SJCRH30 (cell line): ENCODE results near the gene SPRR1B. TPM values are rescaled to one million over a fixed set of nuclear protein-coding genes. Genes with fewer than 3 reads are reported as not detected.
"Not testable (repeated sequence)": the region's sequence is repeated elsewhere in the genome, so short reads cannot be mapped to it uniquely, and the experiment has no call there.

ENCODE experiments used
- DNase-seq, 2 experiments: peaks; one replicate each; pipeline ENCODE4 v3.0.0-alpha.2; 2015 to 2020
- H3K27ac ChIP-seq: fragments of 250-450 bp; sonication (Bioruptor Pico); 2 replicates; pipeline ENCODE4 v1.5.1; 2020; ENCODE audit warnings: mild to moderate bottlenecking, moderate library complexity
- H3K27me3 ChIP-seq: fragments of 250-450 bp; sonication (Bioruptor Pico); 2 replicates; pipeline ENCODE4 v1.5.1; 2020; ENCODE audit warnings: mild to moderate bottlenecking, moderate library complexity
- H3K36me3 ChIP-seq: fragments of 250-450 bp; sonication (Bioruptor Pico); 2 replicates; pipeline ENCODE4 v1.5.1; 2020; ENCODE audit warnings: mild to moderate bottlenecking, moderate library complexity
- H3K4me1 ChIP-seq: fragments of 250-450 bp; sonication (Bioruptor Pico); 2 replicates; pipeline ENCODE4 v1.5.1; 2020; ENCODE audit warnings: mild to moderate bottlenecking, moderate library complexity
- H3K4me3 ChIP-seq: fragments of 250-450 bp; sonication (Bioruptor Pico); 2 replicates; pipeline ENCODE4 v1.5.1; 2020; ENCODE audit warnings: mild to moderate bottlenecking, moderate library complexity
- H3K9me3 ChIP-seq: fragments of 250-450 bp; sonication (Bioruptor Pico); replicated peaks from 2 replicates; pipeline ENCODE4 v1.5.1; 2020; ENCODE audit warnings: mild to moderate bottlenecking, moderate library complexity
- total RNA-seq: library from RNA; depleted of rRNA; stranded (reverse); fragments of >200 nt; shearing (Covaris generic); gene quantifications from 2 replicates; pipeline ENCODE4 v1.2.3, GENCODE V29; 2014; rRNA removed

SPRR1B gene
- not detected in 2 replicates for total RNA-seq

- H3K4me1 ChIP-seq, result no peaks in the 10 kb centered on the region
- no peaks in the 10 kb centered on the region for H3K36me3 ChIP-seq
- no peaks in the 10 kb centered on the region for H3K27me3 ChIP-seq
- H3K9me3 ChIP-seq, result no peaks in the 10 kb centered on the region
- DNase-seq, result no peak
- no peak within 1 kb of the TSS for H3K4me3 ChIP-seq
- no peak within 1 kb of the TSS for H3K27ac ChIP-seq
Observed at GRCh38 chr1:153030895-153031294, at the start of gene SPRR1B. TSS of gene SPRR1B (plus strand) at chr1:153031203. CDS start at chr1:153032346, 1,143 bp downstream.

GRCh38 chr1:152982076-152982475 lies 48.9 kb upstream of the SPRR1B start:
- H3K4me3 ChIP-seq, result no peak overlapping the region
- no peaks in the 10 kb centered on the region for H3K4me1 ChIP-seq
- H3K36me3 ChIP-seq, result no peaks in the 10 kb centered on the region
- H3K27ac ChIP-seq, result no peak overlapping the region
- no peaks in the 10 kb centered on the region for H3K9me3 ChIP-seq
- no peaks in the 10 kb centered on the region for H3K27me3 ChIP-seq
- no peak for DNase-seq

- no peaks in the 10 kb centered on the region for H3K4me1 ChIP-seq
- no peak for DNase-seq
- no peaks in the 10 kb centered on the region for H3K9me3 ChIP-seq
- H3K27ac ChIP-seq, result no peak overlapping the region
- H3K27me3 ChIP-seq, result no peaks in the 10 kb centered on the region
- H3K36me3 ChIP-seq, result no peaks in the 10 kb centered on the region
- no peak overlapping the region for H3K4me3 ChIP-seq
Observed at GRCh38 chr1:152983234-152983633, 47.8 kb upstream of the SPRR1B start.

- H3K27me3 ChIP-seq, result 0 out of 2 replicates have a peak, but pooled peaks cover 3% of the 10 kb centered on the region
- H3K9me3 ChIP-seq, result no peaks in the 10 kb centered on the region
- no peak within 1 kb of the TSS for H3K27ac ChIP-seq
- no peak within 1 kb of the TSS for H3K4me3 ChIP-seq
- DNase-seq, result no peak
- H3K4me1 ChIP-seq, result no peaks in the 10 kb centered on the region
- H3K36me3 ChIP-seq, result no peaks in the 10 kb centered on the region
Observed at GRCh38 chr1:152983743-152984142, 47.3 kb upstream of the SPRR1B start, which contains the start of gene SPRR1A. TSS of gene SPRR1A (plus strand) at chr1:152984081. CDS start at chr1:152985231, 1,150 bp downstream.

GRCh38 chr1:152986578-152986977 lies 44.4 kb upstream of the SPRR1B start:
- no peaks in the 10 kb centered on the region for H3K36me3 ChIP-seq
- DNase-seq, result no peak
- H3K4me3 ChIP-seq, result no peak overlapping the region
- H3K27ac ChIP-seq, result no peak overlapping the region
- 0 out of 2 replicates have a peak, but pooled peaks cover 3% of the 10 kb centered on the region for H3K27me3 ChIP-seq
- no peaks in the 10 kb centered on the region for H3K9me3 ChIP-seq
- H3K4me1 ChIP-seq, result no peaks in the 10 kb centered on the region

- Histone ChIP-seq H3K9me3 (no peaks in the 10 kb centered on the region), H3K27ac (no peak overlapping the region), H3K36me3 (no peaks in the 10 kb centered on the region), H3K4me3 (no peak overlapping the region), H3K27me3 (0 out of 2 replicates have a peak, but pooled peaks cover 3% of the 10 kb centered on the region), H3K4me1 (no peaks in the 10 kb centered on the region)
- no peak for DNase-seq
Observed at GRCh38 chr1:152993186-152993585, 37.8 kb upstream of the SPRR1B start.

GRCh38 chr1:152995842-152996241 lies 35.2 kb upstream of the SPRR1B start:
- no peaks in the 10 kb centered on the region for H3K4me1 ChIP-seq
- H3K36me3 ChIP-seq, result no peaks in the 10 kb centered on the region
- no peak overlapping the region for H3K27ac ChIP-seq
- H3K27me3 ChIP-seq, result no peaks in the 10 kb centered on the region
- no peak overlapping the region for H3K4me3 ChIP-seq
- no peaks in the 10 kb centered on the region for H3K9me3 ChIP-seq
- DNase-seq, result no peak

GRCh38 chr1:152996633-152997400 lies 34.2 kb upstream of the SPRR1B start:
- no peak overlapping the region for H3K27ac ChIP-seq
- no peaks in the 10 kb centered on the region for H3K4me1 ChIP-seq
- no peak overlapping the region for H3K4me3 ChIP-seq
- no peaks in the 10 kb centered on the region for H3K27me3 ChIP-seq
- no peaks in the 10 kb centered on the region for H3K36me3 ChIP-seq
- no peak for DNase-seq
- H3K9me3 ChIP-seq, result no peaks in the 10 kb centered on the region

GRCh38 chr1:152997901-152998300 lies 33.1 kb upstream of the SPRR1B start:
- Histone ChIP-seq H3K4me3 (no peak overlapping the region), H3K36me3 (no peaks in the 10 kb centered on the region)
- no peak for DNase-seq

GRCh38 chr1:152998476-152998875 lies 32.5 kb upstream of the SPRR1B start:
- H3K4me1 ChIP-seq, result no peaks in the 10 kb centered on the region
- no peak overlapping the region for H3K4me3 ChIP-seq
- no peaks in the 10 kb centered on the region for H3K27me3 ChIP-seq
- no peak overlapping the region for H3K27ac ChIP-seq
- DNase-seq, result no peak
- H3K36me3 ChIP-seq, result no peaks in the 10 kb centered on the region
- no peaks in the 10 kb centered on the region for H3K9me3 ChIP-seq

More at GRCh38 chr1:152997901-152998300, 33.1 kb upstream of the SPRR1B start:
- Histone ChIP-seq H3K27me3 (no peaks in the 10 kb centered on the region), H3K9me3 (no peaks in the 10 kb centered on the region), H3K4me1 (no peaks in the 10 kb centered on the region), H3K27ac (no peak overlapping the region)

GRCh38 chr1:152999818-153000217 lies 31.2 kb upstream of the SPRR1B start:
- H3K4me1 ChIP-seq, result no peaks in the 10 kb centered on the region
- H3K9me3 ChIP-seq, result no peaks in the 10 kb centered on the region
- no peak for DNase-seq
- no peak overlapping the region for H3K4me3 ChIP-seq
- H3K27ac ChIP-seq, result no peak overlapping the region
- H3K27me3 ChIP-seq, result no peaks in the 10 kb centered on the region
- no peaks in the 10 kb centered on the region for H3K36me3 ChIP-seq

GRCh38 chr1:153000294-153000693 lies 30.7 kb upstream of the SPRR1B start:
- H3K4me3 ChIP-seq, result no peak overlapping the region
- H3K36me3 ChIP-seq, result no peaks in the 10 kb centered on the region
- no peak for DNase-seq
- no peaks in the 10 kb centered on the region for H3K9me3 ChIP-seq
- no peaks in the 10 kb centered on the region for H3K27me3 ChIP-seq
- H3K4me1 ChIP-seq, result no peaks in the 10 kb centered on the region
- H3K27ac ChIP-seq, result no peak overlapping the region

GRCh38 chr1:153001382-153001781 lies 29.6 kb upstream of the SPRR1B start, which contains the start of gene SPRR3:
TSS of gene SPRR3 (plus strand) at chr1:153001749. CDS start at chr1:153003021, 1,272 bp downstream.
- Histone ChIP-seq H3K4me1 (no peaks in the 10 kb centered on the region), H3K9me3 (no peaks in the 10 kb centered on the region), H3K4me3 (no peak within 1 kb of the TSS), H3K36me3 (no peaks in the 10 kb centered on the region), H3K27ac (no peak within 1 kb of the TSS), H3K27me3 (no peaks in the 10 kb centered on the region)
- no peak for DNase-seq

- not testable (repeated sequence) for DNase-seq
Observed at GRCh38 chr1:153011235-153011758, 19.7 kb upstream of the SPRR1B start.

GRCh38 chr1:153021829-153022228 lies 9.2 kb upstream of the SPRR1B start:
- H3K4me3 ChIP-seq, DNase-seq, H3K9me3 ChIP-seq, H3K27ac ChIP-seq, H3K36me3 ChIP-seq, H3K27me3 ChIP-seq, H3K4me1 ChIP-seq: not testable (repeated sequence)

More at GRCh38 chr1:153011235-153011758, 19.7 kb upstream of the SPRR1B start:
- H3K9me3 ChIP-seq, H3K4me1 ChIP-seq, H3K27me3 ChIP-seq, H3K4me3 ChIP-seq, H3K36me3 ChIP-seq, H3K27ac ChIP-seq: not testable (repeated sequence)
